ENCODE results near the gene RASGRF1.

- TF ChIP-seq SUZ12 (IDR thresholded peaks at IDR 0.05; ENCODE audit: extremely low read depth, insufficient read depth, insufficient read length) (no peak), ZNF274 (IDR thresholded peaks at IDR 0.05; ENCODE audit: low read depth, low read length) (no peak), YY1 (IDR thresholded peaks at IDR 0.05; ENCODE audit: insufficient read depth, insufficient read length) (no peak)
These were observed 102.1 kb downstream of the RASGRF1 start for GRCh38 chr15:78988361-78988911.

Data from NT2/D1 (cell line).